Epidermal melanocyte (primary cell): ENCODE data around the gene GSS.

Source experiments
- DNase-seq: peaks from one replicate; pipeline ENCODE4 v3.0.0; 2011; ENCODE audit warnings: low spot score; ENCODE audit not compliant: insufficient read length

Gene GSS

GRCh38 chr20:34947336-34947735 lies 8.3 kb downstream of the GSS start:
- no peak for DNase-seq

- no peak for DNase-seq
Measured at GRCh38 chr20:34946661-34947060, 8.9 kb downstream of the GSS start.

GRCh38 chr20:34945315-34946077 lies 10.1 kb downstream of the GSS start:
- DNase-seq: no peak

- DNase-seq: no peak
Measured at GRCh38 chr20:34943808-34944567, 11.6 kb downstream of the GSS start.

- no peak for DNase-seq
Measured at GRCh38 chr20:34942301-34942700, 13.3 kb downstream of the GSS start.

- no peak for DNase-seq
Measured at GRCh38 chr20:34941226-34941625, 14.4 kb downstream of the GSS start.

- DNase-seq: no peak
Measured at GRCh38 chr20:34940081-34940481, 15.5 kb downstream of the GSS start.

GRCh38 chr20:34938466-34939163 lies 17.0 kb downstream of the GSS start:
- no peak for DNase-seq

GRCh38 chr20:34931771-34932170 lies 23.8 kb downstream of the GSS start:
- DNase-seq: no peak

- no peak for DNase-seq
Measured at GRCh38 chr20:34928411-34928810, 27.2 kb downstream of the GSS start.

- DNase-seq: no peak
Measured at GRCh38 chr20:34927736-34928135, 27.9 kb downstream of the GSS start.

GRCh38 chr20:34926581-34926980 lies 29.0 kb downstream of the GSS start:
- DNase-seq: no peak

- DNase-seq: no peak
Measured at GRCh38 chr20:34925981-34926380, 29.6 kb downstream of the GSS start.

- DNase-seq: no peak
Measured at GRCh38 chr20:34925341-34925740, 30.3 kb downstream of the GSS start.

GRCh38 chr20:34923414-34923813 lies 32.2 kb downstream of the GSS start:
- DNase-seq: no peak

GRCh38 chr20:34922654-34923381 lies 32.8 kb downstream of the GSS start:
- DNase-seq: peak; percentile 60

GRCh38 chr20:34921436-34921835 lies 34.2 kb downstream of the GSS start:
- no peak for DNase-seq

- DNase-seq: no peak
Measured at GRCh38 chr20:34920055-34920454, 35.6 kb downstream of the GSS start.

GRCh38 chr20:34916774-34917354 lies 38.7 kb downstream of the GSS start:
- no peak for DNase-seq

- no peak for DNase-seq
Measured at GRCh38 chr20:34915749-34916455, 39.7 kb downstream of the GSS start.

GRCh38 chr20:34915131-34915530 lies 40.5 kb downstream of the GSS start:
- no peak for DNase-seq
